Karpas-422 (cell line): ENCODE results near the gene MAD1L1. TPM values are rescaled to one million over a fixed set of nuclear protein-coding genes. Genes with fewer than 3 reads are reported as not detected.

Experiments
- DNase-seq: peaks from one replicate; pipeline ENCODE4 v3.0.0-alpha.2; 2015
- H2AFZ ChIP-seq: fragments of 200-600 bp; sonication (generic); 2 replicates; pipeline ENCODE4 v1.6.1; 2014; ENCODE audit warnings: antibody characterized with exemption, low read length, mixed read lengths
- H3K27ac ChIP-seq: fragments of 200-600 bp; sonication (generic); 2 replicates; pipeline ENCODE4 v1.5.1; 2014; ENCODE audit warnings: mild to moderate bottlenecking, low read length, moderate library complexity
- H3K27me3 ChIP-seq: fragments of 200-600 bp; sonication (generic); 2 replicates; pipeline ENCODE4 v1.6.1; 2014; ENCODE audit warnings: low read length, mixed read lengths
- H3K36me3 ChIP-seq: fragments of 200-600 bp; sonication (generic); 2 replicates; pipeline ENCODE4 v1.6.1; 2014; ENCODE audit warnings: low read length, mixed read lengths; ENCODE audit not compliant: insufficient read depth
- H3K4me1 ChIP-seq: fragments of 200-600 bp; sonication (generic); 2 replicates; pipeline ENCODE4 v1.6.1; 2014; ENCODE audit warnings: mild to moderate bottlenecking, low read length, mixed read lengths
- H3K4me2 ChIP-seq: fragments of 200-600 bp; sonication (generic); 2 replicates; pipeline ENCODE4 v1.6.1; 2014; ENCODE audit warnings: low read length, low read depth, mild to moderate bottlenecking; ENCODE audit not compliant: poor library complexity, severe bottlenecking
- H3K4me3 ChIP-seq: fragments of 200-600 bp; sonication (generic); 2 replicates; pipeline ENCODE4 v1.5.1; 2014; ENCODE audit warnings: mild to moderate bottlenecking, antibody characterized with exemption, low read length, mixed read lengths
- H3K79me2 ChIP-seq: fragments of 200-600 bp; sonication (generic); 2 replicates; pipeline ENCODE4 v1.6.1; 2014; ENCODE audit warnings: mild to moderate bottlenecking, low read length, mixed read lengths
- H3K9ac ChIP-seq: fragments of 200-600 bp; sonication (generic); 2 replicates; pipeline ENCODE4 v1.6.0; 2014; ENCODE audit warnings: low read length
- H3K9me2 ChIP-seq: fragments of 200-600 bp; sonication (generic), shearing (Covaris generic); replicated peaks from 2 replicates; pipeline ENCODE4 v1.6.0; 2014; ENCODE audit warnings: mild to moderate bottlenecking, low read length, moderate library complexity; ENCODE audit not compliant: insufficient read depth
- H3K9me3 ChIP-seq: fragments of 300-700, 200-600 bp; sonication (generic); 2 replicates; pipeline ENCODE4 v1.6.1; 2014; ENCODE audit warnings: low read length, mixed read lengths
- H4K20me1 ChIP-seq: fragments of 200-600 bp; sonication (generic); 2 replicates; pipeline ENCODE4 v1.6.1; 2014; ENCODE audit warnings: mild to moderate bottlenecking, antibody characterized with exemption, low read length, low read depth; ENCODE audit not compliant: insufficient read depth
- total RNA-seq: library from RNA; depleted of rRNA; stranded (reverse); fragments of >200 nt; shearing (Covaris generic); gene quantifications from 2 replicates; pipeline ENCODE4 v1.2.3, GENCODE V29; 2014; ENCODE audit warnings: low replicate concordance

Gene MAD1L1
- total RNA-seq, 1 experiment from 2014 or later: 38.6 TPM

GRCh38 chr7:1927937-1928644, 304.7 kb downstream of the MAD1L1 start:
- DNase-seq: no peak
- no peak overlapping the region for H3K4me2 ChIP-seq
- no peak overlapping the region for H3K27ac ChIP-seq
- no peaks in the 10 kb centered on the region for H3K4me1 ChIP-seq
- H3K4me3 ChIP-seq: no peak overlapping the region
- no peaks in the 10 kb centered on the region for H3K9me2 ChIP-seq
- H3K36me3 ChIP-seq: no peaks in the 10 kb centered on the region
- H3K9me3 ChIP-seq: no peaks in the 10 kb centered on the region; the same call in 1 of the 2 replicates
- H3K27me3 ChIP-seq: no peaks in the 10 kb centered on the region
- H2AFZ ChIP-seq: no peak overlapping the region
- H3K79me2 ChIP-seq: no peaks in the 10 kb centered on the region
- H4K20me1 ChIP-seq: no peaks in the 10 kb centered on the region
- H3K9ac ChIP-seq: no peak overlapping the region

DNA sequence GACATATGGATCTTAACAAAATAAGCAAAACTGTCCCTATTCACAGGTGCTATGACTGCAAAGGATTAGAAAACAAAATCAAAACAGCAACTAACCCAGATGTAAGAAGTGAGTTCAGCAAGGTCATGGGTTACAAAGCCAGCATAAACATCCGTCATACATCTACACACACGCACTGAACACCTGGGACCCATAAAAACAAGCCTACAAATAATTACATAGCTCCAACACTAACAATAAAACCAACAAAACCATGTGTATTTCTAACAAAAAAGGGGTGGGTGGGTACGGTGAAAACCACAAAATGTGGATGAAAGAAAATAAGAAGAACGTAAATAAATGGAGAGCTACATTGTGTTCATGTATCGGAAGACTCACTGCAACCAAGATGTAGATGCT, 305.8 kb downstream of the MAD1L1 start:
- no peak overlapping the region for H3K9ac ChIP-seq
- H3K4me2 ChIP-seq: no peak overlapping the region
- no peaks in the 10 kb centered on the region for H3K9me3 ChIP-seq
- H4K20me1 ChIP-seq: no peaks in the 10 kb centered on the region
- H3K27me3 ChIP-seq: no peaks in the 10 kb centered on the region
- no peaks in the 10 kb centered on the region for H3K79me2 ChIP-seq
- H3K27ac ChIP-seq: no peak overlapping the region
- H3K36me3 ChIP-seq: no peaks in the 10 kb centered on the region
- no peak overlapping the region for H2AFZ ChIP-seq
- no peaks in the 10 kb centered on the region for H3K4me1 ChIP-seq
- no peak overlapping the region for H3K4me3 ChIP-seq
- DNase-seq: no peak
- H3K9me2 ChIP-seq: no peaks in the 10 kb centered on the region

- no peak overlapping the region for H3K27ac ChIP-seq
- H3K79me2 ChIP-seq: no peaks in the 10 kb centered on the region
- no peaks in the 10 kb centered on the region for H3K36me3 ChIP-seq
- H4K20me1 ChIP-seq: no peaks in the 10 kb centered on the region
- no peak overlapping the region for H3K4me3 ChIP-seq
- H3K9me2 ChIP-seq: no peaks in the 10 kb centered on the region
- no peak overlapping the region for H2AFZ ChIP-seq
- no peak overlapping the region for H3K4me2 ChIP-seq
- H3K9ac ChIP-seq: no peak overlapping the region
- H3K27me3 ChIP-seq: no peaks in the 10 kb centered on the region
- no peak for DNase-seq
- H3K9me3 ChIP-seq: no peaks in the 10 kb centered on the region
- H3K4me1 ChIP-seq: no peaks in the 10 kb centered on the region
Observed at GRCh38 chr7:1925973-1926907, 306.5 kb downstream of the MAD1L1 start.

DNA sequence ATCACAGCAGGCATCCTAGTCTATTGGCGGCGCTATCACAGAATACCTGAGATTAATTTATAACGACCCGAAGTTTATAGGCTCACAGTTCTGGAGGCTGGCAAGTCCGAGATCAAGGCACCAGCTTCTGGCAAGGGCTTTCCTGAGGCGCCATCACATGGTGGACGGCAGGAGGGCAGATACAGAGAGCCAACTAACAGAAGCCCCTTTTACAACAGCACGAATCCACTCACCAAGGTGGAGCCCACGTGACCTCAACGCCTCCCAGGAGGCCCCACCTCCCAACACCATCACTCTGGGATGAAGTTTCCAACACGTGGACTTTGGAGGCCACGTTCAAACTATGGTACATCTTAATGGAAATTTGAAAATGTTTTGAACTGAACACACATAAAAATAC, 307.4 kb downstream of the MAD1L1 start:
- H3K9me2 ChIP-seq: no peaks in the 10 kb centered on the region
- no peak overlapping the region for H3K27ac ChIP-seq
- no peaks in the 10 kb centered on the region for H4K20me1 ChIP-seq
- DNase-seq: no peak
- no peaks in the 10 kb centered on the region for H3K36me3 ChIP-seq
- H3K79me2 ChIP-seq: no peaks in the 10 kb centered on the region
- peaks cover 7% of the 10 kb centered on the region for H3K4me1 ChIP-seq
- no peak overlapping the region for H3K4me2 ChIP-seq
- no peak overlapping the region for H3K9ac ChIP-seq
- H2AFZ ChIP-seq: no peak overlapping the region
- no peaks in the 10 kb centered on the region for H3K9me3 ChIP-seq
- no peaks in the 10 kb centered on the region for H3K27me3 ChIP-seq
- H3K4me3 ChIP-seq: no peak overlapping the region

GRCh38 chr7:1924258-1924817, 308.4 kb downstream of the MAD1L1 start:
- H2AFZ ChIP-seq: no peak overlapping the region
- DNase-seq: no peak
- no peaks in the 10 kb centered on the region for H4K20me1 ChIP-seq
- H3K4me3 ChIP-seq: no peak overlapping the region
- no peak overlapping the region for H3K4me2 ChIP-seq
- no peaks in the 10 kb centered on the region for H3K79me2 ChIP-seq
- H3K27ac ChIP-seq: no peak overlapping the region
- no peaks in the 10 kb centered on the region for H3K27me3 ChIP-seq
- H3K4me1 ChIP-seq: peaks cover 16% of the 10 kb centered on the region
- no peaks in the 10 kb centered on the region for H3K9me2 ChIP-seq
- H3K9me3 ChIP-seq: no peaks in the 10 kb centered on the region
- no peaks in the 10 kb centered on the region for H3K36me3 ChIP-seq
- no peak overlapping the region for H3K9ac ChIP-seq

DNA sequence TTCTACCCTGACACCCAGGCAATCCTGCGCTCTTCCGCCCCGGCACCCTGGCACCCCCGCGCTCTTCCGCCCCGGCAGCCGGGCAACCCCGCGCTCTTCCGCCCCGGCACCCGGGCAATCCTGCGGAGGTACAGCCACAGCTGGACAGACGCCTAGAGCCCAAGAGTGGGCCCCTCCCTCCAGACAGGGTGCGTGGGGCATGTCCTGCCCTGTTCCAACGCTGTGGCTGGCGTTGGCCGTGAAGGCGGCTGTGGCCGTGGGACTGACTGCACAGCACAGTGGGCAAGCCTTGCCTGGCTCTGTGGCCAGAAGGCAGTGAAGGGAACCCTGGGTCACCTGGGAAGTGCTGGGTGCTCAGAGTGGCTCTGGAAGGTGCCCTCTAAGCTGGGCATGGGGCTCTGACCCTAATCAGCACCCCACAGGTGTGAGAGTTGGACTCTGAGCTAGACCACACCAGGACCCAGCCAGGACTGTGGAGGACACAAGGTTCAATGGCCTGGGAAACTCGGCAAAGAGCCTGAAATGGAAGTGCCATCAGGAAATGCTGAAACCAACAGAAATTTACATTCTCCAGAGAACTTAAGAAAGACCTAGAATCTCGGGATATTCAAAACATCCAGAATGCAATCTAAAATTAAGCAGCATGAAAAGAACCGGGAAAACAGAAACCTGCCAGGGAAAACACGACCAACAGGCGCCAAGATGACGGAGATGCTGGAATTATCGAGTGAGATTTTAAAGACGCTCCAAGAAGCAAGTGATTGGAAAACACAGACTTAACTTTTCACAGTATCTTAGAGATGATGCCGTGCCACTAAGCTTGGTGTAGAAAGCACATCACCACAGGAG, 309.1 kb downstream of the MAD1L1 start:
- no peak overlapping the region for H3K4me2 ChIP-seq
- no peaks in the 10 kb centered on the region for H3K36me3 ChIP-seq
- H3K4me1 ChIP-seq: peaks cover 16% of the 10 kb centered on the region
- H3K9ac ChIP-seq: no peak overlapping the region
- no peak overlapping the region for H2AFZ ChIP-seq
- DNase-seq: no peak
- no peaks in the 10 kb centered on the region for H3K9me2 ChIP-seq
- H4K20me1 ChIP-seq: no peaks in the 10 kb centered on the region
- no peak overlapping the region for H3K4me3 ChIP-seq
- no peak overlapping the region for H3K27ac ChIP-seq
- no peaks in the 10 kb centered on the region for H3K9me3 ChIP-seq
- H3K79me2 ChIP-seq: no peaks in the 10 kb centered on the region
- no peaks in the 10 kb centered on the region for H3K27me3 ChIP-seq

- H3K9me2 ChIP-seq: no peaks in the 10 kb centered on the region
- DNase-seq: no peak
- H2AFZ ChIP-seq: no peak overlapping the region
- no peak overlapping the region for H3K4me3 ChIP-seq
- no peaks in the 10 kb centered on the region for H3K36me3 ChIP-seq
- peaks cover 16% of the 10 kb centered on the region for H3K4me1 ChIP-seq
- no peaks in the 10 kb centered on the region for H3K27me3 ChIP-seq
- H3K9me3 ChIP-seq: no peaks in the 10 kb centered on the region
- H4K20me1 ChIP-seq: no peaks in the 10 kb centered on the region
- H3K79me2 ChIP-seq: no peaks in the 10 kb centered on the region
- H3K9ac ChIP-seq: no peak overlapping the region
- H3K4me2 ChIP-seq: no peak overlapping the region
- no peak overlapping the region for H3K27ac ChIP-seq
Observed at GRCh38 chr7:1922870-1923236, 309.9 kb downstream of the MAD1L1 start.
